HG02588 (cell line): ENCODE measurements around the gene PLCH1.

Experiments used
- ATAC-seq: cut with Tn5 transposase; IDR thresholded peaks from one replicate; pipeline ENCODE4 v1.9.1; 2021; ENCODE audit warnings: mild to moderate bottlenecking, moderate library complexity; ENCODE audit not compliant: unreplicated experiment

The PLCH1 gene

DNA sequence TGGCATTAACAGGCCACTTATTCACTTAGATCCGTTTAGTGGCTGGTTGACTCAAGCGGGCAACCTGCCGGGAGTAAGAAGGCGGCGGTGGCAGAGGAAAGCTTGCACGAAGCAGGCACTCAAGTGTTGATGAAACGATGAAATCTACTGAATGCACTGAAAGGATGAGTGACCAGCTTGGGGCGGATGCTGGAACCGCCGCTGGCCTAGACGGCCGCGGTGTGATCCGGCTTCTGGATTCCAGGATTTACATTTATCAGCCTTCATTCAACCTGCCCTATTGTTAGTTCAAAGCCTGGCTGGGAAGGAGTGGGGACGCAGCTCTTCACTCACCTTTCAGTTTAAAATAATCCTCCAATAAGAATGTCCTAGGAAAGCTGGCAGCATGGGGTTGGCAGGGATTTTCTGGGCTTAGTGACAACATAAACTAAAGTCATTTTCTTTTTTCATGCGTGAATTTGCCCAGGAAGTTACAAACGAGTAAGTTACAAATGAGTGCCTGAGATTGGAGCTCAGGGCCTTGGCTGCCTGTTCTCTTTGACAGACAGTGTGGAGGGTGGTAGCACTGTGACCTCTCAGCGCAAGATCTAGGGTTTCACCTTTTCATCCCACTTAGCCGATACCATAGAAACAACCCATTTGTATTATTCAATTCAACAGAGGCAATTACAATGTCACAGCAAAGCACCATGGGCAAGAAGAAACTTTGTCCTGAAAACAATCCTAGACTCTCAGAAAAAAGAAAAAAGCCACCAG, 1.1 kb upstream of the PLCH1 start:
- no peak for ATAC-seq

DNA sequence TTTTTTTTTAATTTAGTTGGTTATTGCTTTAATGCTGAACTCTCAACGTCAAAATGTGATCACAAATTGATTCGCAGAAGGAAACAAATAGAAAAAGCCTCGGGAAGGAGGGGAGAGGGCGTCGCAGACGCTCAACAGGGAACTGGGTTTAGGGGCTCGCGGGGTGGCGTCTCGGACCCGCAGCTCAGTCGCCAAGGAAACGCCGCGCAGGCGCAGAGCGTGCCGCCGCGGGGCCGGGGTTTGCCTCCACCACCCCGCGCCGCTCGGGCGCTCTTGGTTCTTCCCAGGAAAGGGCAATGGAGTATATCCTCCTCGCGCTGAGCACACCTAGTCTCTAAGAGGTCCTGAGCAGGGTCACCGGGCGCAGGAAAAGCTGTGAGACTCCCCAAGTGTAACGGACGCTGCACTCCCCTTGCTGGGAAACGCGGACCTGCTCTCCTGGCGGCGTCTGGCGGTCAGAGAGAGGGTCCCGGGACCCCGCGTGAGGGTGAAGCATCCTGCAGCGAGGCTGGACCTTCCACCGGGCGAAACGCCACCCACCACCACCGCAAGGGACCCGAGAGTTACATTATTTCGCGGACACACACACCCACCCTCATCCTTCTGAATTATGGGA, 753 bp downstream of the PLCH1 start:
- peak; percentile 45 for ATAC-seq

DNA sequence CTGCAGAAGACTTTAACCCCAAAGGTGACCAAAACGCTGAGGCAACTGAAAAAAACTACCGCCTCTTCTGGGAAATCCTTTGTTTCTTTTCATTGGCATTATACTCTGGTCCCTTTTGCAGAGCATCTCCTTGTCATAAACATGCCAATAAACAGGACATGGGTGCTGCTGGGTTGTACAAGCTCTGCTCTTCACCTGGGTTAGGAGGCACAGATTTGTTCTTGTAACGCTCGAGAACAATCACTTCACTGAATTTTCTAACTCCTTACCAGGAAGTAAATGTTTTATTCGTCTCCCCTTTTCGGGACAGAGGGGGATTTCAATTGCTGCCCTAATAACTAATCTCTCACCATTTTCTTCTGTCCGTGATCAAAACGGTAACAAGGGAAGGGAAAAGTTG, 1.3 kb downstream of the PLCH1 start:
- ATAC-seq = no peak

DNA sequence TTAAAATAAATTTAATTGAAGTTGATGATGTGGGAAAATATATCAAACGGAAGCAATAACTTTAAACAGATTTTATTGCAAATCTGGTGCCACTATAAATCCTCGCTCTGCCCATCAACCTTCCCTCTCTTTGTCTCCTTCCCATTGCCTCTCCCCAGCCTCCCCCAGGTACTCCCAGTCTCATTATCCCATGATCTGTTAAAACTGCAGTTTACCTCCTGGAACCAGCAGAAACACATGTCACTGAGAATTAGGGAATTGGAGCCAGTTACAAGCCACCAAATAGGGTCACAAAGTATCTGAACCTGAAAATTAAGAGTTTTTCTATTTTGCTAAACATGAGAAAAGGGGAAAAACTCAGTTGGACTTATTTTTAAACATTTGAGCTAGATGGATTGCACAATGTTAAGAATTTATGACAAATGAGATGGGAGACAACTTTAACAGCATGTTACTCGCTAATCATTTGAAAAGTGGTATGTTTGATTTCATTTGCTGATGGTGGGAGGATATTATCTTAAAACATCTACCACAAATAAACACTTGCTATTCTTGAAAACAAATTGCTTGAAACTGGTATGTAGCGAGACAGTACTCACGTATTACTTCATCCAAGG, 2.4 kb downstream of the PLCH1 start:
- ATAC-seq = no peak

DNA sequence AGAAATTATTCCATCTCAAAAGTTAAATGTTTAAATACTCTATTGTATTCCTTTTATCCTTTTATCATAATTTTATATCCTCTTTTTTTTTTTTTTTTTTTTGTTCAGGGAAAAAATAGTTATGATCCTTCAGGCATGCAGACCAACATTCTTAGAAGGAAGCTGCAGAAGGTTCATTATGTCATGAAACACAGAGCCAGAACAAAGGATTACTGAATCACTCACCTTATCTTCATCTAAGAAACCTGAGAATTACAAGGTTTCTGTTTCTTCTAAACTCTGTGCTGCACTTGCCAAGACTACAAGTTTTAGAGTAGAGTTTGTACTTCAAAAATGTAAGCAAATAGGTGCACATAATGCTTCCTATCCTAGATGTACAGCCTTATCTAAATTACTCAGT, 3.3 kb downstream of the PLCH1 start:
- no peak for ATAC-seq

DNA sequence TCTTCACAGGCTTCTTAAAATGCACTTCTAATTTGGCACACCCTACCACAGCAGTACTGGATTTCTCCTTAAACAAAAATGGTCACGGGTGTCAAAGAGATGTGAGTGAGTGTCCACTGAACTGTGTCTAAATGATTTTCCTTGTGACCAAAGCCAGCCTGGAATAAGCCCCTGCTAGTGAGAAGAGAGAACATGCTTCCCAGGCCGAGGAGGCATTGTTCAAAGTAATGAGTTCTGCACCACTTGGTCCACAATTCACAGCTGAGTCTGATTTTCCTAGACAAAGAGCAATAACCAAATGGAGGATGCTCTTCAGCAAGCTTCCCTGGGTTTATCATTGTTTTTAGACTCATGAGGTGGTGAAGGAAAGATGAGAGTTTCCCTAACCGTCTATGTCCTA, 3.8 kb downstream of the PLCH1 start:
- no peak for ATAC-seq

DNA sequence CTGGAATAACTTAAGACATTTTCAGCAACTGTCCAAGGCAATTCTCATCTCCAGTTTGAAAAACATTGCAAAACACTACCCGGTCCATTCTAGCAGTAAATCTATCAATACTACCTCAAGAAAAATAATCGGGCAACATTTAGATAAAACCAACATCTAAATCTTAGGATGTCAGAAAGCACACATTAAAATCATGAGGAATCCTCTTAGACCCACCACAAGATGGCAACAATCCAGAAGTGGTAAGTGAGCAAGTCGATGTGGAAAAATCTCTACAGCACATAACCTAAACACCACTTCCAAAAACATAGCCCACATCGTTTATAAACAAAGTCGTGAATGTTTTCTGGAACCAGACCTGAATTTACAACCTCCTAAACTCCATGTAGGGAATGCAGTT, 5.7 kb downstream of the PLCH1 start:
- ATAC-seq = no peak

DNA sequence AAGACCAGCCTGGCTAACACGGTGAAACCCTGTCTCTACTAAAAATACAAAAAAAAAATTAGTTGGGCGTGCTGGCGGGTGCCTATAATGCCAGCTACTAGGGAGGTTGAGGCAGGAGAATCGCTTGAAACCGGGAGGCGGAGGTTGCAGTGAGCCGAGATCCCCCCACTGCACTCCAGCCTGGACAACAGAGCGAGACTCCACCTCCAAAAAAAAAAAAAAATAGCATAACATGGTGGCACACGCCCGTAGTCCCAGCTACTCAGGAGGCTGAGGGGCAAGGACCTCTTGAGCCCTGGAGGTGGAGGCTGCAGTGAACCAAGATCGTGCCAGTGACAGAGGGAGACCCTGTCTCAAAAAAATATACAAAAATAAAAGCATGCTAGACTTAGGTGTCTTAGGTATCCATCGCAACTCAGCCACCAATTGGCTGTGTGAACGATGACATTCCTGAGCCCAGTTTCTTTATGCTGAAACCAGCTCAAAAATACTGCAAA, 6.2 kb downstream of the PLCH1 start:
- ATAC-seq = no peak

DNA sequence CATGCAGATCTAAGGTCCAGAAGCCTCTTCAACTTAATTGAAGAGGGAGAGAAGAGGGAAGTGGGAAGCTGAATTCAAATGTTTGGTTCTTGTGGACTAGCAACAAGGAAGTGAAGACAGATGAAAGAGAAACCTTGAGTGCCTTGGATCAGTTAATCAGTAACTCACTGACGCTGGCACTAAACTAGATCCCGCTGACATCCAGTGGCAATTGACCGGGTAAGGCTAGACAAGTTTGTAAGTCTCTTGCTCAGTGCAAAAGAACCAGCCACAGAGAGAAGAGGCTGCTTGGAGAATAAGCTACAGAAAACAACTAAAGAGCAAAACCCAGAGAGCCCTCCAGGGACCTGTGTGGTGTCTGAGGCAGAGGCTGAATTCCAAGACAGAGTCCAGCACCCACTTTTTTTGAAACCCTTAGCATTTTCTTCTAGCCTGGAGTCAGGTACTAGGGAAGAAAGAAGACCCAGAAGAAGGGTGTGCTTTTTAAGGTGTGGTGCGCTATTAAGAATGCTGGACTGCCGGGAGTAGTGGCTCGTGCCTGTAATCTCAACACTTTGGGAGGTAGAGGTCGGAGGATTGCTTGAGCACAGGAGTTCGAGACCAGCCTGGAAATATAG, 6.9 kb downstream of the PLCH1 start:
- peak; percentile 94 for ATAC-seq

DNA sequence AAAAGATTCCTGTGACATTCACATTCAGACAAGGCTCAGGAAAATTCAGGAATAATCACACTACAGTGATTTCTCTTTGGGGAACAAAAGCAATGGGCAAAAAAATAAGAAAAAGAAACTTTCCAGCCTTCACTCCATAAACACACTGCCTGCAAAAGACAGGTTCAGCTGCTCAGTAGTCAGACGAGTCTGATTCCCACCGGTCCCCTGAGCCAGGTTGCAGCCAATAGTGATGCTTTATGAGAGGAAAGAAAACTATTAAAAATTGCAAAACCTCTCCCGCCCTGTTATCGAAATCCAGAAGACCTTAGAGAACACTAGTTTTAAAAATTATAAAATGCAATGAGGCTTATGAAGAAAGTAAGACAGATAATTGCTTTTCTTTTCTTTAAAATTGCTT, 8.5 kb downstream of the PLCH1 start:
- no peak for ATAC-seq

DNA sequence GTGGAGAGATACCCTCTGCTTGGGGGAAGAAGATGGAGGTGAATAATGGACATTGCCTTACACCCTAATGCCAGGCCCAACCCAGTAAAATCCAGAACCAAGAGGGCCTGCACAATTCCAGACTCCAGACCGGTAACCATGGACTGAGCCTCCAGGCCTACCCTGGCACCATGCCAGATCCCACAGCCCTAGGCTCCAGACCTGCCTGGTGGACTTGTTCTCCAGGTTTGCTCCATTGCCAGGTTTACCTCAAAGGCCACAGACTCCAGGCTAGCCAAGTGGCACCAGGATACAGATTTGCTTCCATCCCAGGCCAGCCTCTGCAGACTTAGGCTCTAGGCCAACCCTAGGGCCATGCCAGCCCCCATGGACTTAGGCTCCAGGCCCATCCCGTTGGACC, 14.0 kb downstream of the PLCH1 start:
- no peak for ATAC-seq

DNA sequence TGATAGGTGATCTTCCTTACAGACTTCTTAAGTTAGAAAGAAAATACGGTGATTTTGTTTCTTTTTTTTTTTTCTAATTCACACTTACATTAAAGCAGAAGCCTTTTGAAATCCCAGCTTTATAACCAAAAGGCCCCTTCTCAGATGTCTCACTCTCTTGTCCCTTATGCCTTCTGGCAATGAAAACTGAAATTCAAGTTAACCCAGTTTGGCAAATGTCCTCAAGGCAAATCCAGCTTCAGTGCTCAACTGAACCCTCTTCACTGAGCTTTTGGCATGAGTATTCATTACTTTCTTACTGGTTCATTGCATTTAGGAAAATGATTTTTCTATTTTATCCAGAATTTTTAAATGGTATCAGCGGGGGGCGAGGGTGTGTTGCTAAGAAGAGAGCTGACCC, 17.0 kb downstream of the PLCH1 start:
- no peak for ATAC-seq

DNA sequence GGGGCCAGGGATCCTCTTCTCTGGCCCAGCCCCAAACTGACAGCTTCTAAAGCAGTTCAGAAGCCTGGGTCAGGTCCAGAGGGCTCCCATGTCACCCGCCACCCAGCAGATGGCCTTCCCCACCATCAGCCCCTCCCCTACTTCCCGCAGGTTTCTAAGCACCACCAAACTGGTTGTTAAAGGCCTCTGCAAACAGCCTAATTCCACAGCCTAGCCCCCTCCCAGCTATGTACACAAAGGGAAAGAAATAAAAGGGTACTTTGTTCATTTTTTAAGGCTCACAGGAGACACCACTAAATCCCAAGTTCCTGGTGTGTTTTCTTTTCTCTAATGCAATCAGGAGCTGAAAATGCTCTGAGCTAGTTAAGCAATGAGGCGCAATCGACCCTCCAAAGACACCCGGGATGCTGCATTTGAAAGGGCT, 30.6 kb downstream of the PLCH1 start:
- ATAC-seq = no peak

DNA sequence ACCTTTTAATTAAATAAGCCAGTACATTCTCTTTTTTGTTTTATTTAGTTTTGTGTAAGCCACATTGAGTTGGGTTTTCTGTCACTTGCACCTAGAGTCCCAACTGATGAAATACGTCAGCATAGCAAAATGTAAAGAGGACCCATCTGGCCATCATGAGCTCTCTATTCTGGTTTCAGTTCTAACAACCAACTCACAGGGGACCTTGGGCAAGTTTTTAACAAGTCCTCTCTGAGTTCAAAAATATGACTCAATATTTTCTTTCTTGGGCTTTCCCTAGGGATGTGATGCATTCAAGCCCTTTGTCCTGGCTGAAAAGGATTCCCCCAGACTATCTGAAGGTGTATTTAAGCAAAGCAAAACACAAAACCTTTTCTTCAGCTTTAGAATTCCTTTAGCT, 32.9 kb downstream of the PLCH1 start:
- ATAC-seq = peak; percentile 95

DNA sequence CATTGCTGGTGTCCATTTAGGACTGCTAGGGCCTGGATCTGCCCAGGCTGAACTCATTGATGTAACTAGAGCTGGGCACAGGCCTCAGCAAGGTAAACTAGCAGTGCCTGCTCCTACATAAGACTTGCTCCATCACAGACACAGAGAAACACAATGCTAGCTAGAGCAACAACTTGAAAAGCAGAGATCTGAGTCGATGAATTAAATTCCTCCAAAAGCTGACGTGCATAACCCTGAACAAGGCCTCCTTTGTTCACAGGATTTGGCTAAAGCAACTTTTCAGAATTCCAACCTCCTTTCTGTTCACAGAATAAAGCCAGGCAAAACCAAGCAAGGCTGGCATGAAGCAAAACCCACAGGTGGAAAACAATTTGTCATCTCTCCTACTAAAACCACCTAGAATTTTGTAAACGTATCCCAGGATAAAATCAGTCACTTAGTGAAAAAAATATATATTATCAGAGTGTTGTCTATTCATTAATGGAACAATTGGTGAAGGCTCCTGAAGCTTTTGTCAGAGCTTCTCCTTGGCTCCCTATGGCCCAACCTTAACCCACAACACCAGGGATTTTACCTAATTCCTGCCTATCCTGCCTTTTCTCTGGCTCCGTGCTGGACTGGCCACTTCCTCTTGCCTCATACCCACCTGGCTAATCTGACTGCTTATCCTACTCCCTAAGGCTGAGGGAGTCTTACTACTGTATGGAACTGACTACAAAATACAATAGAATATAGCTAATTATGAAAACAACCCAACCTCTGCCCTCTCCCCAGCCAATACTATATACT, 39.9 kb downstream of the PLCH1 start:
- ATAC-seq = no peak

DNA sequence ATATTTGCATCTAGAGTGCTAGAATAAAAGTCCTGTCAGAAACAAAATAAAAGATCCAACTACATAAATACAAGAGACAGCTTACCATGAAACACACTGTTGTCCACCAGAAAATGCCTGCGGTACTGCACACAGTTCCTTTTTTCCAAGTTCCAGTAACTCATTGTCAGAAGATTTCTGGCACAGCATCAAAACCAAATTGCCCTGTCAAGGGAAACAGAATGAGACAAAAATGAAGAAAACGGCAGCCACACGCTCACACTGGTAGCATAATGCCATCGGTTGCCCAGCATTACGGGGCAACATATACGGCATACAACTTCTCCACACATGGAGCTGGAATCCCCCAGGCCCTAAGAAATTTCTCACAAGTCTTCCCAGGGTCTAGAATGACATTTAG, 40.8 kb downstream of the PLCH1 start:
- ATAC-seq = no peak

DNA sequence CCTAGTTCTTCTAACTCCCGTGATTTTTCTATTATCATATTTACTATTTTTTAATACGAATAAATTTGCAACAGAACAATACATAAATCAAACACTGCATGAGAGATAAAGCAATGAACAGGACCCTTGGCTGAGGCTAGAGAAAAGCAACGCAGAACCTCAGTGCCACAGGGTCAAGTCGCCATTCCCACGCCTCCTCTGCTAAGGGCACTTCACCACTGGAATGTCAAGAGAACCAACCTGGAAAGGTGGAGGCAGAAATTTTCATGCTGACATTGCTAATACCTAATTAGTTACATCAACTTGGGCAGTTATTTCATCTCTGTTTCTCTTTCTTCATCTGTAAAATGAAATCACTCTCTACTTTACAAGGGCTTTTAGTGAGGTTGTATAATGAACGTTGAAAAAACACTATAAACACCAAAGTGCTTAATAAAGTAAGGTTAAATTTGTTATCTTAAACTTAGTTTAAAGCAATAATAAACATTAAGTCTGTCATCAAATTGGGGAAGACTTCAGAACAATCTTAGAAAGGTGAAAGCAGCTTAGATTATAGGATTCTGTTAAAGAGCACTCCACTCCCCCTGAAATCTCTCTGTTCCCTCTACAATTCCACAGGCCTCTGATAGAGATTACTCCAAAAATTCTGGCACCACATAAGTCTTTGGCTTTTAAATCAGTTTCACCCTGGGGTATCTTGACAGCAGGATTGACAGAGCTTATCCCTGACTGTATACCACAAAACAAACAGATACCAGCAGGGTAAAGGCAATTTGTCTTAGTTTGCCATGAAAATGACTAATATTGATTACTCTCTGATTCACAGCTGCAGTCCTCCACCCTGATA, 41.9 kb downstream of the PLCH1 start:
- ATAC-seq = no peak

DNA sequence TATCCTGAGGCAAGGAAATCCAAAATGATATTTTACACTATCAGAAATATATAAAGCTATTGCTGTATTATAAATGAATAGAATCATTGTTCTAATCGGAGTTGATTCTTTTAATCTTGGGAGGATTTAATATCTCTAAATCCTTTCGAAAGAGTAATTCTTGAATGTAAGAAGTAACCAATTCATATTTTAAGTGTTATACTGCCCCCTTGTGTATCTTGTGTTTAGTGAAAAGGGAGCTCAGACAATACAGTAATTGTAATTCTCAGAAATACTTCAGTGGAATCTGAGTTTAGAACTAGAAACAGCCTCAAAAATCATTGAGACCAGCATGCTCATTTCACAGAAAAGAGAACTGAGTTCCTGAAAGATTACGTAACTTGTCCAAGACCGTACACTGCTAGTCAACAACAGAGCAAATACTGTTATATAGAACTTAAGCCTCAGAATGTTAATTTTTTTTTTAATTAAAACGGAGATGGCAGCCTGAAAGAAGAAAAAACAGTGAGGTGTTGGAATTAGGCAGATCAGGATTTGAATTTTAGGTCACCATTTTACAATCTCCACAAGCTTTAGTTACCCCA, 42.9 kb downstream of the PLCH1 start:
- ATAC-seq = no peak

DNA sequence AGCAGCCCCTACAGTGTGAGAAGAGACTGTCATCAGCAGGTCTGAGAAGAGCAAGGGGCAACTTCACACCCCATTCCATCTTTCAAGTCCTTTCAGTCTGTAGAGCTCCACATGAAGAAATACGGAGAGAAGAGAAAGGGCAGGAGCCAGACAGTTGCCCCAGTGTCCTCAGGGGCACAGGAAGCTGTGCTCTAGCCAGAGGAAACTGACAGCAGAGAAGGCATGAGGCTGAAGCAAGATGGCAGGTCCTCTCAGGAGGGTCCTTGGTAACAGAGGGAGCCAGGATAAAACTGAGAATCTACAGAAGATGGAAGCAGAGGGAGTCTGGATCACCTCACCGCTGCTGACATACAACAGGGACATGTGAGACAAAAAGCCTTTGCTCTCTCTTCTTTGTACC, 47.3 kb downstream of the PLCH1 start:
- no peak for ATAC-seq

DNA sequence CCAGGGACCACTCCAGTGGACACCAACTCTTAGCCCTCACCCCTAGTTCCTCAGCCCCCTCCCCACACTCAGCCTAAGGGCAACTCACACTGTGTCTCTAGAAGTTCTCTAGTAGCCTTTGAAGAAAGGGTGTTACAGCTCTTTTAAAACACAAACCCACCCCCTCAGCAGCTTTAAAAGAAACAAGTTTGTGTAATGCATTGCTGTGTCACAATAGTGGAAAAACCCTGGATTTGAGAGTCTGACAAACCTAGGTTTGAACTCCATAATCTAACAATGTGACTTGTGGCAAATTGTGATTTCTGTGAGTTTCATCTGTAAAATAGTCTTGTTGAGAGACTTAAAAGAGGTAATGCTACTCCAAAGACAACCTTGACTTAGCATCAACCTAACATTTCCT, 54.0 kb downstream of the PLCH1 start:
- ATAC-seq = no peak
